HepG2 (cell line): ENCODE data around the gene GINS3. TPM values are rescaled to one million over a fixed set of nuclear protein-coding genes. Genes with fewer than 3 reads are reported as not detected.

ENCODE experiments used
- BCL6 ChIP-seq: IDR thresholded peaks from 2 replicates; pipeline ENCODE4 v1.6.1; 2016; ENCODE audit warnings: missing genetic modification reagents, missing compliant biosample characterization
- CHCHD3 ChIP-seq: sonication (generic); formaldehyde crosslinking; IDR thresholded peaks from 2 replicates; pipeline ENCODE4 v1.8.0; 2022; ENCODE audit warnings: mild to moderate bottlenecking, missing genetic modification reagents, moderate library complexity
- FOXO1 ChIP-seq: sonication (generic); formaldehyde crosslinking; IDR thresholded peaks from 2 replicates; pipeline ENCODE4 v1.4.0; 2020; ENCODE audit warnings: missing genetic modification reagents
- HNF4G ChIP-seq, 2 experiments: sonication (generic) in 1 of 2; formaldehyde crosslinking in 1 of 2; IDR thresholded peaks; 2 replicates each; pipeline versions ENCODE4 v1.4.0 to v1.6.1; 2011 to 2020; ENCODE audit warnings: borderline replicate concordance in 2 of 2, low read depth in 2 of 2, mild to moderate bottlenecking in 2 of 2, low read length in 1 of 2, missing genetic modification reagents in 1 of 2, moderate library complexity in 1 of 2
- KMT2A ChIP-seq: sonication (generic); formaldehyde crosslinking; IDR thresholded peaks from 2 replicates; pipeline ENCODE4 v1.4.0; 2020; ENCODE audit warnings: missing genetic modification reagents
- RARA ChIP-seq: IDR thresholded peaks from 2 replicates; pipeline ENCODE4 v1.6.1; 2016; ENCODE audit warnings: missing genetic modification reagents, missing compliant biosample characterization
- REXO4 ChIP-seq: sonication (generic); formaldehyde crosslinking; IDR thresholded peaks from 2 replicates; pipeline ENCODE4 v1.8.0; 2022; ENCODE audit warnings: missing genetic modification reagents, mild to moderate bottlenecking, borderline replicate concordance
- TCF7L2 ChIP-seq: IDR thresholded peaks from 2 replicates; pipeline ENCODE4 v1.6.1; 2011; ENCODE audit warnings: mild to moderate bottlenecking, low read depth, low read length, moderate library complexity
- ZBTB39 ChIP-seq: sonication (generic); formaldehyde crosslinking; IDR thresholded peaks from 2 replicates; pipeline ENCODE4 v1.5.0; 2020; ENCODE audit warnings: missing genetic modification reagents
- ZFY ChIP-seq: sonication (generic); formaldehyde crosslinking; IDR thresholded peaks from 2 replicates; pipeline ENCODE4 v1.4.0; 2020; ENCODE audit warnings: missing genetic modification reagents
- ZMYM4 ChIP-seq: sonication (generic); formaldehyde crosslinking; IDR thresholded peaks from 2 replicates; pipeline ENCODE4 v1.8.1; 2023; ENCODE audit warnings: mild to moderate bottlenecking, missing genetic modification reagents
- ZNF329 ChIP-seq: sonication (generic); formaldehyde crosslinking; IDR thresholded peaks from 2 replicates; pipeline ENCODE4 v1.9.0; 2021; ENCODE audit warnings: low read depth, mild to moderate bottlenecking, missing genetic modification reagents
- ZNF33B ChIP-seq: sonication (generic); formaldehyde crosslinking; IDR thresholded peaks from 2 replicates; pipeline ENCODE4 v1.5.1; 2020; ENCODE audit warnings: mild to moderate bottlenecking, missing genetic modification reagents
- ZNF558 ChIP-seq: sonication (generic); formaldehyde crosslinking; IDR thresholded peaks from 2 replicates; pipeline ENCODE4 v1.9.0; 2022; ENCODE audit warnings: mild to moderate bottlenecking, missing genetic modification reagents, borderline replicate concordance
- ZNF616 ChIP-seq: sonication (generic); formaldehyde crosslinking; IDR thresholded peaks from 2 replicates; pipeline ENCODE4 v1.5.0; 2020; ENCODE audit warnings: low read depth, mild to moderate bottlenecking, missing genetic modification reagents
- ZNF660 ChIP-seq: sonication (generic); formaldehyde crosslinking; IDR thresholded peaks from 2 replicates; pipeline ENCODE4 v1.5.1; 2020; ENCODE audit warnings: mild to moderate bottlenecking, low read depth, missing genetic modification reagents, borderline replicate concordance
- polyA plus RNA-seq, 8 experiments: library from polyadenylated mRNA; depleted of rRNA in 3 of 8; stranded (reverse) in 7 of 8; unstranded in 1 of 8; fragments of >200 nt; fragmentation: Illumina TruSeq in 4 of 8; extraction: Trizol in 4 of 8; gene quantifications; 2 replicates each; pipeline versions ENCODE4 v1.2.1 to v1.2.3, GENCODE V29; 2011 to 2016; ENCODE audit warnings: low read depth in 4 of 8, missing spikeins in 1 of 8, mixed read lengths in 1 of 8; ENCODE audit not compliant: insufficient read depth in 1 of 8
- total RNA-seq, 5 experiments: library from RNA; depleted of rRNA; stranded (reverse); fragments of >200 nt; fragmentation: Illumina TruSeq; extraction: Trizol; gene quantifications; 2 replicates each; pipeline ENCODE4 v1.2.3, GENCODE V29; 2016; ENCODE audit warnings: low read depth in 1 of 5
- TF ChIP-seq, protein P1 (sequence below): sonication (generic); formaldehyde crosslinking; IDR thresholded peaks from 2 replicates; pipeline ENCODE4 v1.4.0; 2020; ENCODE audit warnings: missing genetic modification reagents
- TF ChIP-seq, protein P2 (sequence below): sonication (generic); formaldehyde crosslinking; IDR thresholded peaks from 2 replicates; pipeline ENCODE4 v1.4.0; 2020; ENCODE audit warnings: missing genetic modification reagents, low read depth, mild to moderate bottlenecking, borderline replicate concordance
- TF ChIP-seq, protein P3 (sequence below): sonication (generic); formaldehyde crosslinking; IDR thresholded peaks from 2 replicates; pipeline ENCODE4 v1.4.0; 2020; ENCODE audit warnings: mild to moderate bottlenecking, missing genetic modification reagents
- TF ChIP-seq, protein P4 (sequence below): sonication (generic); formaldehyde crosslinking; IDR thresholded peaks from 2 replicates; pipeline ENCODE4 v1.8.1; 2023; ENCODE audit warnings: mild to moderate bottlenecking, missing genetic modification reagents, borderline replicate concordance
- TF ChIP-seq, protein P5 (sequence below): sonication (generic); formaldehyde crosslinking; IDR thresholded peaks from 2 replicates; pipeline ENCODE4 v1.9.0; 2021; ENCODE audit warnings: missing genetic modification reagents, mild to moderate bottlenecking, borderline replicate concordance

The GINS3 gene
- total and polyA plus RNA-seq, 2 of the 13 experiments (the other 11 are each of a cell fraction or from before 2014, with no cell fraction given), result 6.5 to 19.3 TPM

- TF ChIP-seq, protein P1, sequence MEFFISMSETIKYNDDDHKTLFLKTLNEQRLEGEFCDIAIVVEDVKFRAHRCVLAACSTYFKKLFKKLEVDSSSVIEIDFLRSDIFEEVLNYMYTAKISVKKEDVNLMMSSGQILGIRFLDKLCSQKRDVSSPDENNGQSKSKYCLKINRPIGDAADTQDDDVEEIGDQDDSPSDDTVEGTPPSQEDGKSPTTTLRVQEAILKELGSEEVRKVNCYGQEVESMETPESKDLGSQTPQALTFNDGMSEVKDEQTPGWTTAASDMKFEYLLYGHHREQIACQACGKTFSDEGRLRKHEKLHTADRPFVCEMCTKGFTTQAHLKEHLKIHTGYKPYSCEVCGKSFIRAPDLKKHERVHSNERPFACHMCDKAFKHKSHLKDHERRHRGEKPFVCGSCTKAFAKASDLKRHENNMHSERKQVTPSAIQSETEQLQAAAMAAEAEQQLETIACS, result no peak
- TF ChIP-seq ZMYM4, result peak; percentile 94
- TF ChIP-seq ZNF660 (CRISPR knock-in tag), result no peak
- TF ChIP-seq ZNF329 (CRISPR knock-in tag), result peak; percentile 39; the same call in 1 of the 2 replicates
- peak; percentile 80 for TF ChIP-seq CHCHD3
- no peak for TF ChIP-seq TCF7L2
- TF ChIP-seq, protein P2, sequence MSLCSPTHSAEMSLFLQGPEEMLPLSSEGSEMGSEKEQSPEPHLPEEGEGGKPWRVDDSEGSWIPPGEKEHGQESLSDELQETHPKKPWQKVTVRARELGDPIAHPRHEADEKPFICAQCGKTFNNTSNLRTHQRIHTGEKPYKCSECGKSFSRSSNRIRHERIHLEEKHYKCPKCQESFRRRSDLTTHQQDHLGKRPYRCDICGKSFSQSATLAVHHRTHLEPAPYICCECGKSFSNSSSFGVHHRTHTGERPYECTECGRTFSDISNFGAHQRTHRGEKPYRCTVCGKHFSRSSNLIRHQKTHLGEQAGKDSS (CRISPR knock-in tag), result peak; percentile 32; the same call in 1 of the 2 replicates
- TF ChIP-seq, protein P3, sequence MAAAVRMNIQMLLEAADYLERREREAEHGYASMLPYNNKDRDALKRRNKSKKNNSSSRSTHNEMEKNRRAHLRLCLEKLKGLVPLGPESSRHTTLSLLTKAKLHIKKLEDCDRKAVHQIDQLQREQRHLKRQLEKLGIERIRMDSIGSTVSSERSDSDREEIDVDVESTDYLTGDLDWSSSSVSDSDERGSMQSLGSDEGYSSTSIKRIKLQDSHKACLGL (CRISPR knock-in tag), result peak; percentile 86; the same call in 1 of the 2 replicates
- TF ChIP-seq, protein P4, sequence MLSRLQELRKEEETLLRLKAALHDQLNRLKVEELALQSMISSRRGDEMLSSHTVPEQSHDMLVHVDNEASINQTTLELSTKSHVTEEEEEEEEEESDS (CRISPR knock-in tag), result 0 out of 2 replicates have a peak, but pooled peaks have one; percentile 73
- TF ChIP-seq ZFY (CRISPR knock-in tag), result peak; percentile 92
- TF ChIP-seq, protein P5, sequence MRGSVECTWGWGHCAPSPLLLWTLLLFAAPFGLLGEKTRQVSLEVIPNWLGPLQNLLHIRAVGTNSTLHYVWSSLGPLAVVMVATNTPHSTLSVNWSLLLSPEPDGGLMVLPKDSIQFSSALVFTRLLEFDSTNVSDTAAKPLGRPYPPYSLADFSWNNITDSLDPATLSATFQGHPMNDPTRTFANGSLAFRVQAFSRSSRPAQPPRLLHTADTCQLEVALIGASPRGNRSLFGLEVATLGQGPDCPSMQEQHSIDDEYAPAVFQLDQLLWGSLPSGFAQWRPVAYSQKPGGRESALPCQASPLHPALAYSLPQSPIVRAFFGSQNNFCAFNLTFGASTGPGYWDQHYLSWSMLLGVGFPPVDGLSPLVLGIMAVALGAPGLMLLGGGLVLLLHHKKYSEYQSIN (CRISPR knock-in tag), result no peak
- TF ChIP-seq ZNF616 (CRISPR knock-in tag), result 0 out of 2 replicates have a peak, but pooled peaks have one; percentile 58
- peak; percentile 75; the same call in 1 of the 2 replicates for TF ChIP-seq KMT2A (CRISPR knock-in tag)
- TF ChIP-seq FOXO1 (CRISPR knock-in tag), result peak; percentile 54
- peak; percentile 2; the same call in 1 of the 2 replicates for TF ChIP-seq RARA (CRISPR knock-in tag)
- peak; percentile 90; the same call in 1 of the 2 replicates for TF ChIP-seq ZNF33B (CRISPR knock-in tag)
- TF ChIP-seq REXO4, result peak; percentile 83; the same call in 1 of the 2 replicates
- peak; percentile 49 for TF ChIP-seq BCL6 (CRISPR knock-in tag)
- TF ChIP-seq HNF4G (IDR thresholded peaks at IDR 0.05; ENCODE audit: borderline replicate concordance, low read depth, low read length), result no peak; the same call in 1 of the 2 replicates
- TF ChIP-seq HNF4G (CRISPR knock-in tag; IDR thresholded peaks at IDR 0.05; ENCODE audit: borderline replicate concordance, low read depth), result 0 out of 2 replicates have a peak, but pooled peaks have one; percentile 41
- peak; percentile 94 for TF ChIP-seq ZBTB39 (CRISPR knock-in tag)
- peak; percentile 80; the same call in 1 of the 2 replicates for TF ChIP-seq ZNF558
Measured at GRCh38 chr16:58392215-58393137, at the start of gene GINS3 (continued).
